Karpas-422 (cell line): ENCODE results near the gene ROBO2. TPM values are rescaled to one million over a fixed set of nuclear protein-coding genes. Genes with fewer than 3 reads are reported as not detected.

Experiments
- DNase-seq: peaks from one replicate; pipeline ENCODE4 v3.0.0-alpha.2; 2015
- H2AFZ ChIP-seq: fragments of 200-600 bp; sonication (generic); 2 replicates; pipeline ENCODE4 v1.6.1; 2014; ENCODE audit warnings: antibody characterized with exemption, low read length, mixed read lengths
- H3K27ac ChIP-seq: fragments of 200-600 bp; sonication (generic); 2 replicates; pipeline ENCODE4 v1.5.1; 2014; ENCODE audit warnings: mild to moderate bottlenecking, low read length, moderate library complexity
- H3K27me3 ChIP-seq: fragments of 200-600 bp; sonication (generic); 2 replicates; pipeline ENCODE4 v1.6.1; 2014; ENCODE audit warnings: low read length, mixed read lengths
- H3K36me3 ChIP-seq: fragments of 200-600 bp; sonication (generic); 2 replicates; pipeline ENCODE4 v1.6.1; 2014; ENCODE audit warnings: low read length, mixed read lengths; ENCODE audit not compliant: insufficient read depth
- H3K4me1 ChIP-seq: fragments of 200-600 bp; sonication (generic); 2 replicates; pipeline ENCODE4 v1.6.1; 2014; ENCODE audit warnings: mild to moderate bottlenecking, low read length, mixed read lengths
- H3K4me2 ChIP-seq: fragments of 200-600 bp; sonication (generic); 2 replicates; pipeline ENCODE4 v1.6.1; 2014; ENCODE audit warnings: low read length, low read depth, mild to moderate bottlenecking; ENCODE audit not compliant: poor library complexity, severe bottlenecking
- H3K4me3 ChIP-seq: fragments of 200-600 bp; sonication (generic); 2 replicates; pipeline ENCODE4 v1.5.1; 2014; ENCODE audit warnings: mild to moderate bottlenecking, antibody characterized with exemption, low read length, mixed read lengths
- H3K79me2 ChIP-seq: fragments of 200-600 bp; sonication (generic); 2 replicates; pipeline ENCODE4 v1.6.1; 2014; ENCODE audit warnings: mild to moderate bottlenecking, low read length, mixed read lengths
- H3K9ac ChIP-seq: fragments of 200-600 bp; sonication (generic); 2 replicates; pipeline ENCODE4 v1.6.0; 2014; ENCODE audit warnings: low read length
- H3K9me2 ChIP-seq: fragments of 200-600 bp; sonication (generic), shearing (Covaris generic); replicated peaks from 2 replicates; pipeline ENCODE4 v1.6.0; 2014; ENCODE audit warnings: mild to moderate bottlenecking, low read length, moderate library complexity; ENCODE audit not compliant: insufficient read depth
- H3K9me3 ChIP-seq: fragments of 300-700, 200-600 bp; sonication (generic); 2 replicates; pipeline ENCODE4 v1.6.1; 2014; ENCODE audit warnings: low read length, mixed read lengths
- H4K20me1 ChIP-seq: fragments of 200-600 bp; sonication (generic); 2 replicates; pipeline ENCODE4 v1.6.1; 2014; ENCODE audit warnings: mild to moderate bottlenecking, antibody characterized with exemption, low read length, low read depth; ENCODE audit not compliant: insufficient read depth
- total RNA-seq: library from RNA; depleted of rRNA; stranded (reverse); fragments of >200 nt; shearing (Covaris generic); gene quantifications from 2 replicates; pipeline ENCODE4 v1.2.3, GENCODE V29; 2014; ENCODE audit warnings: low replicate concordance

Gene ROBO2
- total RNA-seq, 1 experiment from 2014 or later = 262 TPM

DNA sequence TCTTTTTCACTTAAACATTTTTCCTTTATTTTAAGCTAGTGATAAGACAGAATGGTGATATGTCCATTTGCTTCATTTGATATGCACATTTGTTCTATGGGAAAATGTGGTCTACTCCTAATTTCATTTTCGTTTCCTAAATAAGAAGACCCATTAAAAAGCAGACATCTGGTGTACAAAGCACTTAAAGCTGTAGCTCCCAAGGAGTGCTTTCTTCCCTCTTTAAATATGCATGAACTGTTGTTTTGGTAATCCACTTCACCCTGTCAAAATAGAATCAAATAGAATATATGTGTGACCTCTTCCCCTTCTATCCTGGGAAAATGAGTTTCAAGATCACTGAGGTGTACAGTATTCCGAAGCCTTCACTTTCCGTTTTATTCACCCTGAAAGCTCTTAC is 182.8 kb downstream of the ROBO2 start:
- H3K9me2 ChIP-seq = no peaks in the 10 kb centered on the region
- no peaks in the 10 kb centered on the region for H3K36me3 ChIP-seq
- no peaks in the 10 kb centered on the region for H3K9me3 ChIP-seq

DNA sequence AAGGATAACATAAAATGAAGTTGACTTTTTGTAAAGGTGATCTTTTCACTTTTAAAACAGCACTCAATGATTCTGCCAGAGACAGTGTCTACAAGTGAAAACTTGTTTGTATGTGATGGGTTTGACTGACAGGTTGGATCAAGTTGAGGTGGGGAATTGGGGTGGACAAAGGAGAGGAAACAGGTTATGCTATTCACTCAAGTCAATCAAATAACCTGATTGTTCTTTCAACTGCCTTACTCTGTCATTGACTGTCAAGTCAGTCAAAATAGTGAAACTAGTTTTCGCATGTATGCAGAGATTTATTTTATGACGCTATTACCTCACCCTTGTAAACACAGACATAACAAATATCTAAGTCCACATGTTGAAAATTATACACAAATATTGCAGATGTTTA is 187.7 kb downstream of the ROBO2 start:
- H2AFZ ChIP-seq = no peak overlapping the region
- no peak overlapping the region for H3K4me3 ChIP-seq
- no peaks in the 10 kb centered on the region for H3K9me3 ChIP-seq
- H3K27ac ChIP-seq = no peak overlapping the region
- H3K27me3 ChIP-seq = peaks cover 4% of the 10 kb centered on the region; the same call in 1 of the 2 replicates
- H3K36me3 ChIP-seq = no peaks in the 10 kb centered on the region
- H3K9ac ChIP-seq = no peak overlapping the region
- H3K79me2 ChIP-seq = no peaks in the 10 kb centered on the region
- peaks cover 6% of the 10 kb centered on the region; the same call in 1 of the 2 replicates for H3K4me1 ChIP-seq
- no peak overlapping the region for H3K4me2 ChIP-seq
- H3K9me2 ChIP-seq = no peaks in the 10 kb centered on the region
- H4K20me1 ChIP-seq = no peaks in the 10 kb centered on the region
- DNase-seq = no peak

More for the DNA sequence above, 182.8 kb downstream of the ROBO2 start:
- Histone ChIP-seq H4K20me1 (no peaks in the 10 kb centered on the region), H3K27me3 (peaks cover 4% of the 10 kb centered on the region; the same call in 1 of the 2 replicates), H3K79me2 (no peaks in the 10 kb centered on the region), H3K4me2 (no peak overlapping the region), H3K9ac (no peak overlapping the region), H3K4me1 (peaks cover 9% of the 10 kb centered on the region; the same call in 1 of the 2 replicates), H3K4me3 (no peak overlapping the region), H2AFZ (0 out of 2 replicates have a peak overlapping the region, but pooled peaks have one; percentile 24), H3K27ac (no peak overlapping the region)
- peak; percentile 29 for DNase-seq

DNA sequence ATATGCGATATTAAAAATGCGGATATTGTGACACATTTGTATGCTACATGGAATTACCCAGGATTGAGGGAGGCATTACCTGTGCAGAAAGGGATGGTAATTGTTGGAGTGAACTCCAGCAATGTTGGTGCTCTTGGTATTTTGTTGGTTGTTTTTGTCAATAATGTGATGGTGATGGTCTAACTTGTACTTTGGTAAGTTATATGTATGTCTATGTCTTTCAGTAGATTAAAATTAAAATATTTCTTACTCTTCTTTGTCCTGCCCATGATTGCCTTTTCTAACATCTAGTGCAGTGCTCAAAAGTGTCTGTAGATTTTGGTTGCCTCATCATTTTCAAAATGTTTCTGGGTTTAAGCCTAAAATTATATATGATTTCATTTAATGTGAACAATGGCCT is 192.7 kb downstream of the ROBO2 start:
- no peak overlapping the region for H3K4me3 ChIP-seq
- no peaks in the 10 kb centered on the region for H3K9me3 ChIP-seq
- H3K27ac ChIP-seq = no peak overlapping the region
- DNase-seq = peak; percentile 11
- no peaks in the 10 kb centered on the region for H4K20me1 ChIP-seq
- no peak overlapping the region for H3K4me2 ChIP-seq
- H2AFZ ChIP-seq = no peak overlapping the region
- no peaks in the 10 kb centered on the region for H3K36me3 ChIP-seq
- no peaks in the 10 kb centered on the region for H3K27me3 ChIP-seq
- H3K4me1 ChIP-seq = no peaks in the 10 kb centered on the region
- H3K9ac ChIP-seq = no peak overlapping the region
- H3K9me2 ChIP-seq = no peaks in the 10 kb centered on the region
- H3K79me2 ChIP-seq = no peaks in the 10 kb centered on the region

DNA sequence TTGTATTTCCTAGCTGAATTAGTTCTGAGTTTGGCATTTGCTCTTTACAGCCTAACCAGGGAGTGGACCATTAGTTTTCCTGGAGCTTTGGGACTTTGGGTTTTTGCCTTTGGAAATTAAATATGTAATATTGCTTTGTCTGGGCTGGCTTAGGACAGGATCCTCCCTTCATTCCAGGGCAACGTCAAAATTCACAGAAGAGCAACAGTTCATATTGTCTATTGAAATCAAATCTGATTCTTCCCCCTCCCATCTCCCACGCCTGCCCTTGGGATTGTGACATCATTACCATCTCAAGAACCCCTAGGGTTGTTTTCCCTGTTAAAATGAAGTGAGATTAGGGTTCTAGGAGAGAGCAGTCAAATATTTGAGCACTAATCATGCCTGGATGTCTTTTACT is 194.1 kb downstream of the ROBO2 start:
- no peak overlapping the region for H3K9ac ChIP-seq
- H3K36me3 ChIP-seq = no peaks in the 10 kb centered on the region
- H3K27me3 ChIP-seq = no peaks in the 10 kb centered on the region
- no peaks in the 10 kb centered on the region for H4K20me1 ChIP-seq
- H3K79me2 ChIP-seq = no peaks in the 10 kb centered on the region
- no peak overlapping the region for H3K4me2 ChIP-seq
- no peaks in the 10 kb centered on the region for H3K9me3 ChIP-seq
- no peak overlapping the region for H3K4me3 ChIP-seq
- H2AFZ ChIP-seq = no peak overlapping the region
- H3K27ac ChIP-seq = no peak overlapping the region
- no peaks in the 10 kb centered on the region for H3K9me2 ChIP-seq
- DNase-seq = peak; percentile 31
- H3K4me1 ChIP-seq = no peaks in the 10 kb centered on the region

DNA sequence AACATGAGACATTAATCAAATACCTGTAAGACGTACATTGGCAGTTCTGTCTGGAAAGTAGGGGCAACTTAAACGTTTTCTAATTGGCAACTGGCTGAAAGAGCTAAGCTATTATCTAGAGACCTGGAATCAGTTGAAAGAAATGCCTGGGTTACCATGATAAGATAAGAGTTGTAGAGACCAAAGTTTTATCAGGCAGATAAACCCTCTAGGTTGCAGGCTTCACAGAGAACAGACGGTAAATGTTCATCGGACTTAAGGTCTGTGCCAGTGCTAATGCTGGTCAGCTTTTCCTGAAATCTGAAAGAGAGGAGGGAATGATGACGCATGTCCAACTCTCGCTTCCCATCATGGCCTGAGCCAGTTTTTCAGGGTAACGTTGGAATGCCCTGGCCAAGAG is 196.2 kb downstream of the ROBO2 start:
- Histone ChIP-seq H3K9me2 (no peaks in the 10 kb centered on the region), H2AFZ (no peak overlapping the region), H3K9ac (no peak overlapping the region), H3K27me3 (no peaks in the 10 kb centered on the region), H3K36me3 (no peaks in the 10 kb centered on the region), H3K4me3 (no peak overlapping the region), H3K4me1 (no peaks in the 10 kb centered on the region), H3K9me3 (no peaks in the 10 kb centered on the region), H3K27ac (no peak overlapping the region), H3K4me2 (no peak overlapping the region), H3K79me2 (no peaks in the 10 kb centered on the region), H4K20me1 (no peaks in the 10 kb centered on the region)
- peak; percentile 16 for DNase-seq

DNA sequence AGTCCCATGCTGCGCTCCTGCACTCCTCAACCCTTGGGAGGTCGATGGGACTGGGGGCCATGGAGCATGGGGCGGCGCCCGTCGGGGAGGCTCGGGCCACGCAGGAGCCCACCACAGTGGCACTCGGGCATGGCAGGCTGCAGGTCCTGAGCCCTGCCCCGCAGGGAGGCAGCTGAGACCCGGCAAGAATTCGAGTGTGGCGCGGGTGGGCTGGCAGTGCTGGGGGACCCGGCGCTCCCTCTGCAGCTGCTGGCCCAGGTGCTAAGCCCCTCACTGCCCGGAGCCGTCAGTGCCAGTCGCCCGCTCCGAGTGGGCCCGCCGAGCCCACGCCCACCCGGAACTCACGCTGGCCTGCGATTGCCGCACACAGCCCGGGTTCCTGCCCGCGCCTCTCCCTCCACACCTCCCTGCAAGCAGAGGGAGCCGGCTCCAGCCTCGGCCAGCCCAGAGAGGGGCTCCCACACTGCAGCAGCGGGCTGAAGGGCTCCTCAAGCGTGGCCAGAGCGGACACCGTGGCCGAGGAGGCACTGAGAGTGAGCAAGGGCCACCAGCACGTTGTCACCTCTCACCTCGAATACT is 200.3 kb downstream of the ROBO2 start:
- Histone ChIP-seq H3K79me2 (no peaks in the 10 kb centered on the region), H3K4me2 (no peak overlapping the region), H3K27me3 (no peaks in the 10 kb centered on the region), H3K4me1 (no peaks in the 10 kb centered on the region), H3K9me3 (no peaks in the 10 kb centered on the region), H4K20me1 (no peaks in the 10 kb centered on the region), H3K27ac (no peak overlapping the region), H3K4me3 (no peak overlapping the region), H3K9me2 (no peaks in the 10 kb centered on the region), H2AFZ (no peak overlapping the region), H3K36me3 (no peaks in the 10 kb centered on the region), H3K9ac (no peak overlapping the region)
- no peak for DNase-seq

DNA sequence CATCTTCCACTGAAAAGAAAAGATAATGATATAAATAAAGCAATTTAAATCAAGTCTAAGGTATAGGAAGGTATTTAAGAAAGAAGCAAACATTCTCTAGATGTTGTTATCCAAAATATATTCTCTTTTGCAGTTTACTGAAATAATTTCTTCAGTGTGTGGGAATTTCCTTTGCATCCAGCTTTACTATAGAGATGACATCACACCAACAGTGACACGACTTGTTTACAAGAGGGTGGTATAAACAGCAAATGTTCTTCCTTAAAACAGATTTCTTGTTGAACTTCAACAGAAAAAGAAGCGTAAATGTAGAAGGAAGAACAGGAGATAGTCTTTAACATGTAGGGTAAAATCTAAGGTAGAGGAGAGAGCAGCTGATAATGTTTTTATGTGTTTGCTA is 202.5 kb downstream of the ROBO2 start:
- Histone ChIP-seq H3K4me1 (no peaks in the 10 kb centered on the region), H3K4me3 (no peak overlapping the region), H3K4me2 (no peak overlapping the region), H3K9me2 (no peaks in the 10 kb centered on the region), H2AFZ (no peak overlapping the region), H3K79me2 (no peaks in the 10 kb centered on the region), H4K20me1 (no peaks in the 10 kb centered on the region), H3K27me3 (no peaks in the 10 kb centered on the region), H3K36me3 (no peaks in the 10 kb centered on the region), H3K9me3 (no peaks in the 10 kb centered on the region), H3K9ac (no peak overlapping the region), H3K27ac (no peak overlapping the region)
- DNase-seq = no peak

DNA sequence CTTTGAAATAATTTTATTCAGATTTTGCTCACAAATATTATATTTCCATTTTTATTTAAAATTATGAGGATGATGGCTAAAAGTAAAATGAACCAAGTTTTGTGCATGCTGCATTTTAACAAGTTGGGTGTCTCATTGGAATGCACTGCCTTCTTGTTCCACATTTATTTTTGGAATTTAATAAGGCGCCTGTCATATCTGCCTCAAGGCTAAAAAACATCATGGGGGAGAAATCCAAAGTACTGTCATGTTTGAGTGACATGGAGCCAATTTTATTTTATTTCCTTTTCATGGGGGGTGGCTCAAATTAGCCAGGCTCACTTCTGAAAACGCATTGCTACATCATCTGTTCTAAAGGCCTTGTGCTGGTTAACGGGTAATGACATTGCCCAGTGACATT is 205.1 kb downstream of the ROBO2 start:
- no peaks in the 10 kb centered on the region for H3K9me2 ChIP-seq
- no peak for DNase-seq
- no peak overlapping the region for H3K4me2 ChIP-seq
- no peak overlapping the region for H3K27ac ChIP-seq
- H3K4me1 ChIP-seq = peaks cover 4% of the 10 kb centered on the region; the same call in 1 of the 2 replicates
- H3K9ac ChIP-seq = no peak overlapping the region
- no peak overlapping the region for H2AFZ ChIP-seq
- no peaks in the 10 kb centered on the region for H3K27me3 ChIP-seq
- H3K79me2 ChIP-seq = no peaks in the 10 kb centered on the region
- H3K4me3 ChIP-seq = no peak overlapping the region
- no peaks in the 10 kb centered on the region for H3K36me3 ChIP-seq
- no peaks in the 10 kb centered on the region for H3K9me3 ChIP-seq
- no peaks in the 10 kb centered on the region for H4K20me1 ChIP-seq
